Embryonic facial prominence (tissue), 1 donor: ENCODE results near the gene SYT3.
"Not testable (repeated sequence)": the region's sequence is repeated elsewhere in the genome, so short reads cannot be mapped to it uniquely, and the experiment has no call there.

Experiments used
- DNase-seq: peaks from one replicate; pipeline ENCODE4 v3.0.0-alpha.2; 2016; ENCODE audit errors: extremely low spot score

Gene SYT3

DNA sequence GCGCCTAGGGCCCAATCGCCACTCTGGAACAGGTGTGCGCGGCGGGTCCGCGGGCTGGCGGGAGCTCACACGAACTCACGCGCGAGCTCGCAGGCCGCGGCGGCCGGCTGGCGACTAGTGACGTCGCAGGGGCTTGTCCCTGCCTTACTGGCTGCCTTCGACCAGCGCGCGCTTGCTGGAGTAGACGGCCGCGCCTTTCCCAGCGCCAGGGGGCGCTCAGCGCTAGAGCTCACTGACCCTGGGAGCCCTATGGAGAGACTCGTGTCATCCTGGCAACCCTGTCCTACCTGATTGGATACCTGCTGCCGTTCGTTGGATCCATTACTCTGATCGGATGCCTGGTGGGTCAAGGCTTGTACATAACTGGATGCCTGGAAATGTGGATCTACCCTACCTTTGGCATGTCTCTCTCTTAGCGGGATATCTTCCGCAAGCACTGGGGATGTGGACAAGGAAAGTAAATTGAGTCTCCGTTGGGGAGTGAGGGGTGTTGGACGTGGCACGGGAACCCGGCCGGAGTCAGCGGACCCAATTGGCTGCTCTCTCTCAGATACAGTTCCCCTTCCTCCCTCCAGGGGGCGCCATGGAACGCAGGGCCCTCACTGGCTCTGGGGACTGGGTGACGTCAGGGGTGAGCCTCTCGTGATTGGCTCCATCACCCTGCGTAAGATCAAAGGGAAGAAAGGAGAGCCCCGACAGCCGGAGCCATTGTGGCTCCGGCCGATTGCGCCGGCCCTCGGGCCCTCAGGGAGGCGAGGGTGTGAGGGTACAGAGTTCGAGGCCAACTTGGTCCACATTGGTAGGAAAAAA lies 35.2 kb downstream of the SYT3 start:
- DNase-seq, result not testable (repeated sequence)

- DNase-seq, result no peak
Measured at GRCh38 chr19:50602935-50603334, 36.7 kb downstream of the SYT3 start.

DNA sequence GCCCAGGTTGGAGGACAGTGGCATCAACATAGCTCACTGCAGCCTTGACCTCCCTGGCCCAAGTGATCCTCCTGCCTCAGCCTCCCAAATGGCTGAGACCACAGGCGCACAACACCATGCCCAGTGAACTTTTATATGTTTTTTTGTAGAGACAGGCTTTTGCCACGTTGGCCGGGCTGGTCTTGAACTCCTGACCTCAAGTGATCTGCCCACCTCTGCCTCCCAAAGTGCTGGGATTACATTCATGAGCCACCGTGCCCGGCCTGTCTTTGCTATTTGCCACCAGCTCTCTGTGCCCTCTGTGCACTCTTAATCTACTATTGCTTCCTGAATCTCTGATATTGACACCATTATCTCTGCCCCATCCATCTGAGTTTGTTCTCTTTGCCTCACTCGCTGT lies 37.2 kb downstream of the SYT3 start:
- no peak for DNase-seq

- DNase-seq, result no peak
Measured at GRCh38 chr19:50602089-50602422, 37.6 kb downstream of the SYT3 start.

- no peak for DNase-seq
Measured at GRCh38 chr19:50601407-50602088, 38.1 kb downstream of the SYT3 start.

- DNase-seq, result no peak
Measured at GRCh38 chr19:50599427-50599826, 40.3 kb downstream of the SYT3 start.

- no peak for DNase-seq
Measured at GRCh38 chr19:50590191-50590590, 49.5 kb downstream of the SYT3 start.

DNA sequence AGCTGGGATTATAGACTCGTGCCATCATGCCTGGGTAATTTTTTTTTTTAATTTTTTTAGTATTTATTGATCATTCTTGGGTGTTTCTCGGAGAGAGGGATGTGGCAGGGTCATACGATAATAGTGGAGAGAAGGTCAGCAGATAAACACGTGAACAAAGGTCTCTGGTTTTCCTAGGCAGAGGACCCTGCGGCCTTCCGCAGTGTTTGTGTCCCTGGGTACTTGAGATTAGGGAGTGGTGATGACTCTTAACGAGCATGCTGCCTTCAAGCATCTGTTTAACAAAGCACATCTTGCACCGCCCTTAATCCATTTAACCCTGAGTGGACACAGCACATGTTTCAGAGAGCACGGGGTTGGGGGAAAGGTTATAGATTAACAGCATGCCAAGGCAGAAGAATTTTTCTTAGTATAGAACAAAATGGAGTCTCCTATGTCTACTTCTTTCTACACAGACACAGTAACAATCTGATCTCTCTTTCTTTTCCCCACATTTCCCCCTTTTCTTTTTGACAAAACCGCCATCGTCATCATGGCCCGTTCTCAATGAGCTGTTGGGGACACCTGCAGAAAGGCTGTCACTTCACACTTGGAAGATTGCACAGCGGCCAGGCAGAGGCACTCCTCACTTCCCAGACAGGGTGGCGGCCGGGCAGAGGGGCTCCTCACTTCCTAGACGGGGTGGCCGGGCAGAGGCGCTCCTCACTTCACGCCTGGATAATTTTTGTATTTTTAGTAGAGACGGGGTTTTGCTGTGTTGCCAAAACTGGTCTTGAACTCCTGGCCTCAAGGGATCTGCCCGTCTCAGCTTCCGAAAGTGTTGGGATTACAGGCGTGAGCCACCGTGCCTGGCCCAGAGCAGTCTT lies 57.7 kb downstream of the SYT3 start:
- not testable (repeated sequence) for DNase-seq

GRCh38 chr19:50580970-50581634 lies 58.6 kb downstream of the SYT3 start:
- no peak for DNase-seq

GRCh38 chr19:50580240-50580639 lies 59.4 kb downstream of the SYT3 start:
- DNase-seq, result no peak

- not testable (repeated sequence) for DNase-seq
Measured at GRCh38 chr19:50576769-50577168, 62.9 kb downstream of the SYT3 start.

- no peak for DNase-seq
Measured at GRCh38 chr19:50573741-50574461, 65.8 kb downstream of the SYT3 start.
